Neutrophil (primary cell): ENCODE measurements around the gene DHX29.

Experiments used
- H3K27ac ChIP-seq: fragments of 200-600 bp; sonication (generic); 2 replicates; pipeline ENCODE4 v1.5.1; 2016; ENCODE audit warnings: mild to moderate bottlenecking, moderate library complexity
- H3K27me3 ChIP-seq: fragments of 200-600 bp; sonication (generic); 2 replicates; pipeline ENCODE4 v1.6.0; 2016; ENCODE audit warnings: mild to moderate bottlenecking
- H3K36me3 ChIP-seq: fragments of 200-600 bp; sonication (generic); 2 replicates; pipeline ENCODE4 v1.5.1; 2017
- H3K4me1 ChIP-seq, 2 experiments: fragments of 200-600 bp in 1 of 2; sonication (generic) in 1 of 2; 1 replicate in 1 of 2; 2 replicates in 1 of 2; pipeline versions ENCODE4 v1.5.1 to v1.6.1; 2013 to 2016; ENCODE audit warnings: low read depth in 1 of 2, low read length in 1 of 2, mild to moderate bottlenecking in 1 of 2, moderate library complexity in 1 of 2; ENCODE audit not compliant: control insufficient read depth in 1 of 2, insufficient read depth in 1 of 2
- H3K4me3 ChIP-seq, 2 experiments: fragments of 200-600 bp in 1 of 2; sonication (generic) in 1 of 2; 1 replicate in 1 of 2; 2 replicates in 1 of 2; pipeline ENCODE4 v1.5.1; 2013 to 2016; ENCODE audit warnings: low read depth in 1 of 2, low read length in 1 of 2, mild to moderate bottlenecking in 1 of 2, moderate library complexity in 1 of 2
- H3K9me3 ChIP-seq: fragments of 200-600 bp; sonication (generic); 2 replicates; pipeline ENCODE4 v1.5.1; 2016
- TF ChIP-seq, protein P1 (sequence below): fragments of 200-600 bp; sonication (generic); IDR thresholded peaks from 2 replicates; pipeline ENCODE4 v1.5.1; 2016; ENCODE audit warnings: antibody characterized with exemption

Gene DHX29

GRCh38 chr5:55241746-55242145, 65.7 kb downstream of the DHX29 start:
- TF ChIP-seq, protein P1, sequence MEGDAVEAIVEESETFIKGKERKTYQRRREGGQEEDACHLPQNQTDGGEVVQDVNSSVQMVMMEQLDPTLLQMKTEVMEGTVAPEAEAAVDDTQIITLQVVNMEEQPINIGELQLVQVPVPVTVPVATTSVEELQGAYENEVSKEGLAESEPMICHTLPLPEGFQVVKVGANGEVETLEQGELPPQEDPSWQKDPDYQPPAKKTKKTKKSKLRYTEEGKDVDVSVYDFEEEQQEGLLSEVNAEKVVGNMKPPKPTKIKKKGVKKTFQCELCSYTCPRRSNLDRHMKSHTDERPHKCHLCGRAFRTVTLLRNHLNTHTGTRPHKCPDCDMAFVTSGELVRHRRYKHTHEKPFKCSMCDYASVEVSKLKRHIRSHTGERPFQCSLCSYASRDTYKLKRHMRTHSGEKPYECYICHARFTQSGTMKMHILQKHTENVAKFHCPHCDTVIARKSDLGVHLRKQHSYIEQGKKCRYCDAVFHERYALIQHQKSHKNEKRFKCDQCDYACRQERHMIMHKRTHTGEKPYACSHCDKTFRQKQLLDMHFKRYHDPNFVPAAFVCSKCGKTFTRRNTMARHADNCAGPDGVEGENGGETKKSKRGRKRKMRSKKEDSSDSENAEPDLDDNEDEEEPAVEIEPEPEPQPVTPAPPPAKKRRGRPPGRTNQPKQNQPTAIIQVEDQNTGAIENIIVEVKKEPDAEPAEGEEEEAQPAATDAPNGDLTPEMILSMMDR: no peak
- H3K9me3 ChIP-seq: no peaks in the 10 kb centered on the region
- H3K36me3 ChIP-seq: no peaks in the 10 kb centered on the region
- peaks cover 82% of the 10 kb centered on the region for H3K27me3 ChIP-seq
- no peak overlapping the region for H3K27ac ChIP-seq
- H3K4me3 ChIP-seq: no peak overlapping the region
- H3K4me1 ChIP-seq: no peaks in the 10 kb centered on the region

- TF ChIP-seq, protein P1: no peak
- no peak overlapping the region for H3K4me3 ChIP-seq
- peaks cover 21 to 22% of the 10 kb centered on the region in 2 experiments for H3K4me1 ChIP-seq
- H3K36me3 ChIP-seq: no peaks in the 10 kb centered on the region
- no peaks in the 10 kb centered on the region for H3K9me3 ChIP-seq
- no peak overlapping the region for H3K27ac ChIP-seq
- H3K27me3 ChIP-seq: peaks cover 100% of the 10 kb centered on the region
These were observed 70.7 kb downstream of the DHX29 start for GRCh38 chr5:55236800-55237199.

GRCh38 chr5:55234121-55234700, 73.3 kb downstream of the DHX29 start:
- Histone ChIP-seq H3K4me3 (peak overlapping the region in 1 of 2 experiments; percentile 39), H3K4me1 (peaks cover 21 to 36% of the 10 kb centered on the region in 2 experiments), H3K9me3 (no peaks in the 10 kb centered on the region), H3K27me3 (peaks cover 100% of the 10 kb centered on the region), H3K36me3 (no peaks in the 10 kb centered on the region), H3K27ac (no peak overlapping the region)
- TF ChIP-seq, protein P1: no peak

DNA sequence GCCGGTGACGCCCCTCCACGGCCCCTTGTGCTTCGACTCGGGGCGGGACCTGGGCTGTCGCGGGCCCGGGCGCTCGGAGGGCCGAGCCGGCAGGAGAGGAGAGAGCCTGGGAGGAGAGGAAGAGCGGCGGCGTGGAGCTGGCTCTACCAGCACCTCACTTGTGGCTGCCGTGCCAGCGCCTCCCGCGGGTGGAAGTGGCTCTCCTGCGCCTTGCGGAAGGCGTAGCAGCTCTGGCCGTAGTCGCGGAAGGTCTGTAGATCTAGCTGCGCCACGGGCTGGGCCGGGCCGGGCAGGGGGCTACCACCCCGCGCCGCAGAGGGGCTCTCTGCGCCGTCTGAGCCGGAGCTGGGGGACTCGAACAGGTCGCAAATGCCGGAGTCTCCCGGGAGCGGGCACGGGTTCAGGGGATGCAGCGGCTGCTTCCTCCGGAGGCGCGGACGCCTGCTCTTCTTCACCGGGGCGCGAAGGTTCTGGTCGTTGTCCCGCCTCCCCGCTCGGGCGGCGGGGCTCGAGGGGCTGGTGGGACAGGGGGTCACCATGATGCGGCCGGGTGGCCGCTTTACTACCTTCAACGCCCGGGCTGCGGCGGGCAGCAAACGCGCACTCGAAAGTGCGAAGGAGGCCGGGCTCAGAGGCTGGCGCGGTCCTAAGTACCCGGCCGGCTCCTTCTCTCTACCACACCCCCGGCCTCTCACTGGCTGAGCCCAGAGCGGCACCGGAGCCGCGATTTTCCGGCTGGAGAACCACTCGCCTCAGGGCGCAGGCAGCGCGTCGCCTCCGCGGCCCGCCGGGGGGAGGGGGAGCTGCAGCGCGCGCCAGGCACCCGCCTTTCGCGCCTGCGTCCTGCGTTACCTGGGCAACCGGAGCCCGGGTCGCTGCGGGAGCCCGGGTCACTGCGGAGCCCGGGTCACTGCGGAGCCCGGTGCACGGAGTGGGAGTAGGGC, 74.2 kb downstream of the DHX29 start, which contains the start of gene CCNO:
Gene CCNO, minus strand, starts transcription at position 624 of the 944 bp plus-strand sequence. Its CDS starts 85 bp downstream, at position 539.
- Histone ChIP-seq H3K9me3 (no peaks in the 10 kb centered on the region), H3K4me1 (peaks cover 21 to 36% of the 10 kb centered on the region in 2 experiments), H3K27ac (no peak within 1 kb of the TSS), H3K36me3 (no peaks in the 10 kb centered on the region), H3K27me3 (peaks cover 100% of the 10 kb centered on the region), H3K4me3 (peak within 1 kb of the TSS; percentile 17 to 39)
- TF ChIP-seq, protein P1: no peak

- Histone ChIP-seq H3K36me3 (no peaks in the 10 kb centered on the region), H3K27me3 (peaks cover 100% of the 10 kb centered on the region), H3K9me3 (no peaks in the 10 kb centered on the region), H3K4me1 (peaks cover 23 to 36% of the 10 kb centered on the region in 2 experiments), H3K4me3 (peak overlapping the region in 1 of 2 experiments; percentile 39), H3K27ac (no peak overlapping the region)
- TF ChIP-seq, protein P1: no peak
These were observed 75.1 kb downstream of the DHX29 start for GRCh38 chr5:55232271-55232984.
